Fibroblast of the aortic adventitia (primary cell): ENCODE results near the gene FAM114A2. TPM values are rescaled to one million over a fixed set of nuclear protein-coding genes. Genes with fewer than 3 reads are reported as not detected.

Experiments used
- DNase-seq: peaks from one replicate; pipeline ENCODE4 v3.0.0-alpha.2; 2010; ENCODE audit warnings: low read depth
- H3K4me3 ChIP-seq: 2 replicates; pipeline ENCODE4 v1.5.1; 2011; ENCODE audit warnings: low read depth, mild to moderate bottlenecking, control low read depth, low read length, moderate library complexity
- total RNA-seq: library from RNA; depleted of rRNA; stranded (reverse); fragments of >200 nt; gene quantifications from 2 replicates; pipeline ENCODE4 v1.2.3, GENCODE V29; 2012; ENCODE audit warnings: low replicate concordance
- TF ChIP-seq, protein P1 (sequence below): IDR thresholded peaks from 2 replicates; pipeline ENCODE4 v1.5.1; 2011; ENCODE audit warnings: mild to moderate bottlenecking, low read length, control low read depth, inconsistent platforms; ENCODE audit not compliant: insufficient read depth

Gene FAM114A2
- total RNA-seq, 1 donor = 34.7 TPM

GRCh38 chr5:154010660-154011059, 28.1 kb downstream of the FAM114A2 start:
- TF ChIP-seq, protein P1, sequence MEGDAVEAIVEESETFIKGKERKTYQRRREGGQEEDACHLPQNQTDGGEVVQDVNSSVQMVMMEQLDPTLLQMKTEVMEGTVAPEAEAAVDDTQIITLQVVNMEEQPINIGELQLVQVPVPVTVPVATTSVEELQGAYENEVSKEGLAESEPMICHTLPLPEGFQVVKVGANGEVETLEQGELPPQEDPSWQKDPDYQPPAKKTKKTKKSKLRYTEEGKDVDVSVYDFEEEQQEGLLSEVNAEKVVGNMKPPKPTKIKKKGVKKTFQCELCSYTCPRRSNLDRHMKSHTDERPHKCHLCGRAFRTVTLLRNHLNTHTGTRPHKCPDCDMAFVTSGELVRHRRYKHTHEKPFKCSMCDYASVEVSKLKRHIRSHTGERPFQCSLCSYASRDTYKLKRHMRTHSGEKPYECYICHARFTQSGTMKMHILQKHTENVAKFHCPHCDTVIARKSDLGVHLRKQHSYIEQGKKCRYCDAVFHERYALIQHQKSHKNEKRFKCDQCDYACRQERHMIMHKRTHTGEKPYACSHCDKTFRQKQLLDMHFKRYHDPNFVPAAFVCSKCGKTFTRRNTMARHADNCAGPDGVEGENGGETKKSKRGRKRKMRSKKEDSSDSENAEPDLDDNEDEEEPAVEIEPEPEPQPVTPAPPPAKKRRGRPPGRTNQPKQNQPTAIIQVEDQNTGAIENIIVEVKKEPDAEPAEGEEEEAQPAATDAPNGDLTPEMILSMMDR = no peak
- no peak overlapping the region for H3K4me3 ChIP-seq
- no peak for DNase-seq

- no peak overlapping the region for H3K4me3 ChIP-seq
- TF ChIP-seq, protein P1 = no peak
- DNase-seq = no peak
Observed at GRCh38 chr5:154005648-154006047, 33.1 kb downstream of the FAM114A2 start.

GRCh38 chr5:154002511-154003020, 36.1 kb downstream of the FAM114A2 start:
- H3K4me3 ChIP-seq = no peak overlapping the region
- TF ChIP-seq, protein P1 = no peak
- no peak for DNase-seq

DNA sequence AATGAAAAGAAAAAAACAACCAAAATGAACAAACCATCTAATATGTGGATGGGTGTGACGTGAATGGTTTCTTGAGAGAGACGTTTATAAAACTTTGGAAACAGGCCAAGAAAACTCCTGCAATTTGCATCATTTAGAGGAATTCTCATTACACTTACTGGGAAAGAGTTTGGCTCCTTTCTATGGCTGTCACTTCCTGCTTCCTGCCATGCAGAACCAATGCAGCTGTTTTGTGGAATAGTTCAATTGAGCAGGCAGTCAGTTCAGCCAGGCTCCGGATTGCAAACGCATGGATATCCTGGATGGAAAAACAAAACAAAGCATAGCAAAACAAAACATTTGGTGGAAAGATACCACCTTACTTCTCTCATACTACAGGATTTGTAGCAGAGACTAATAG, 36.6 kb downstream of the FAM114A2 start:
- no peak overlapping the region for H3K4me3 ChIP-seq
- DNase-seq = peak; percentile 85
- TF ChIP-seq, protein P1 = no peak

DNA sequence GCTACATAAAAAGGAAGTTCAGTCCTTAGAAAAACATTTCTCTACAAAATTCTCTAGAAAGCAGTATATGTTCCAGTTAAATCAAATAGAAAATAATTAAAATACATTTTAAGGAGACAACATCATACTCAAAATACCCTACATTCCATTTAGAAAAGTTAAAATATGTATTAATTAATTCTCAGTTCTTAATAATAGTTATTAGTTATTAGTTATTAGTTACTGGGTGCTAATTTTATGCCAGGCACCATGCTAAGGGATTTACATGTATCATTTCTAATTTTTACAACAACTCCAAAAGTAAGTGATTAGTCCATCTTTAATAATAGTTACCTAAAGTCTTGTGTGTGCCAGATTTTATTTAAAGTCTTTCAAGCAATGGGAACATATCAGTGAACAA, 38.0 kb downstream of the FAM114A2 start:
- DNase-seq = no peak
- TF ChIP-seq, protein P1 = no peak
- H3K4me3 ChIP-seq = no peak overlapping the region

DNA sequence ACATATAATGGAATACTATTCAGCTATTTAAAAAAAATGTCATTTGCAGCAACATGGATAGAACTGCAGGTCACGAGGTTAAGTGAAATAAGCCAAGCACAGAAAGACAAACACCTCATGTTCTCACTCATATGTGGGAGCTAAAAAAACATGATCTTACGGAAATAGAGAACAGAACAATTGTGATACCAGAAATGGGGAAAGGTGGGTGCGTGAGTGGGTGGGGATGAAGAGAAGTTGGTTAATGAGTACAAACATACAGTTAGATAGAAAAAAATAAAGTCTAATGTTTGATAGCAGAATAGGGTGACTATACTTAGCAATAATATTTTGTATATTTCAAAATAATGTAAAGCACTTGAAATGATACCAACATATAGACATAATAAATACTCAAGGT, 38.7 kb downstream of the FAM114A2 start:
- DNase-seq = no peak

GRCh38 chr5:153998768-153999167, 39.9 kb downstream of the FAM114A2 start:
- TF ChIP-seq, protein P1 = no peak
- H3K4me3 ChIP-seq = no peak overlapping the region
- no peak for DNase-seq

More for the DNA sequence above, 38.7 kb downstream of the FAM114A2 start:
- TF ChIP-seq, protein P1 = no peak
- no peak overlapping the region for H3K4me3 ChIP-seq
